ENCODE data around the gene MTREX.
A peak's percentile ranks its signal among the peaks of the same experiment; 100 is the strongest.

MTREX gene

DNA sequence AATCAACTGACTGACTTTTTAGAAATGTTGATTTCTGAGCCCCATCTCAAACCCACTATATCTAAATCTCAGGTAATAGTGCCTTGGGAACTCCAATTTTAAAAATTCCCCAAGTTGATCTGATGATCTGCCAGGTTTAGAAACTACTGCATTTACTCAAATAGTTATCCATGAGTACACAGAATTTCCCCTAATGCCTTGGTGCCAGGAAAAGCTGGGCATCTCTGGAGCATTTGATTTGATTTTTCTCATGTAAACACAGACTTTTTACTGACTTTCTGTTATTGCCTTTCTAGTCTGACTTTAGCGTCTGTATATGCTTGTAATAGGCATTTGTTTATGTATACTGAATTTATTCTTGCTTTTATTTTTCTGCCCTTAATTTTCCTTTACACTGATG lies 35.8 kb downstream of the MTREX start:
- CTCF ChIA-PET, result interaction anchor here (0.7 to 4.1 kb wide), 18 partner anchors 9 to 577 kb away, joined by 3 to 46 read pairs (median 4); partner anchors contain the start of gene DHX29
- TF ChIP-seq, protein P1, sequence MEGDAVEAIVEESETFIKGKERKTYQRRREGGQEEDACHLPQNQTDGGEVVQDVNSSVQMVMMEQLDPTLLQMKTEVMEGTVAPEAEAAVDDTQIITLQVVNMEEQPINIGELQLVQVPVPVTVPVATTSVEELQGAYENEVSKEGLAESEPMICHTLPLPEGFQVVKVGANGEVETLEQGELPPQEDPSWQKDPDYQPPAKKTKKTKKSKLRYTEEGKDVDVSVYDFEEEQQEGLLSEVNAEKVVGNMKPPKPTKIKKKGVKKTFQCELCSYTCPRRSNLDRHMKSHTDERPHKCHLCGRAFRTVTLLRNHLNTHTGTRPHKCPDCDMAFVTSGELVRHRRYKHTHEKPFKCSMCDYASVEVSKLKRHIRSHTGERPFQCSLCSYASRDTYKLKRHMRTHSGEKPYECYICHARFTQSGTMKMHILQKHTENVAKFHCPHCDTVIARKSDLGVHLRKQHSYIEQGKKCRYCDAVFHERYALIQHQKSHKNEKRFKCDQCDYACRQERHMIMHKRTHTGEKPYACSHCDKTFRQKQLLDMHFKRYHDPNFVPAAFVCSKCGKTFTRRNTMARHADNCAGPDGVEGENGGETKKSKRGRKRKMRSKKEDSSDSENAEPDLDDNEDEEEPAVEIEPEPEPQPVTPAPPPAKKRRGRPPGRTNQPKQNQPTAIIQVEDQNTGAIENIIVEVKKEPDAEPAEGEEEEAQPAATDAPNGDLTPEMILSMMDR (IDR thresholded peaks at IDR 0.05; ENCODE audit: insufficient read depth, low read length, missing control alignments), result no peak
- no peak overlapping the region for H3K4me3 ChIP-seq (ENCODE audit: low read depth, low read length)
- no peak for DNase-seq (ENCODE audit: low read depth, low spot score)
- POLR2A ChIA-PET, result no interaction called here

- TF ChIP-seq, protein P1 (IDR thresholded peaks at IDR 0.05; ENCODE audit: insufficient read depth, low read length, missing control alignments), result peak; percentile 78
- CTCF ChIA-PET, result interaction anchor here (1.0 to 4.1 kb wide), 7 partner anchors 10 to 567 kb away, joined by 3 to 46 read pairs (median 5); partner anchors contain the start of gene DHX29
- no peak overlapping the region for H3K4me3 ChIP-seq (ENCODE audit: low read depth, low read length)
- POLR2A ChIA-PET, result no interaction called here
- DNase-seq (ENCODE audit: low read depth, low spot score), result no peak
Observed at GRCh38 chr5:55344392-55344992, 36.7 kb downstream of the MTREX start.

GRCh38 chr5:55345327-55345726 lies 37.5 kb downstream of the MTREX start:
- no peak for DNase-seq (ENCODE audit: low read depth, low spot score)
- ChIA-PET CTCF (interaction anchor here (0.7 to 1.2 kb wide), 3 partner anchors 14 to 255 kb away, joined by 3 read pairs; no protein-coding TSS in a partner anchor), POLR2A (no interaction called here)
- H3K4me3 ChIP-seq (ENCODE audit: low read depth, low read length), result no peak overlapping the region
- TF ChIP-seq, protein P1 (IDR thresholded peaks at IDR 0.05; ENCODE audit: insufficient read depth, low read length, missing control alignments), result no peak

GRCh38 chr5:55347786-55348185 lies 40.0 kb downstream of the MTREX start:
- no peak for DNase-seq (ENCODE audit: low read depth, low spot score)
- ChIA-PET POLR2A (no interaction called here), CTCF (interaction anchor here (1.0 to 1.7 kb wide), 2 partner anchors 344 to 345 kb away, joined by 3 to 6 read pairs; no protein-coding TSS in a partner anchor)
- H3K4me3 ChIP-seq (ENCODE audit: low read depth, low read length), result no peak overlapping the region
- TF ChIP-seq, protein P1 (IDR thresholded peaks at IDR 0.05; ENCODE audit: insufficient read depth, low read length, missing control alignments), result no peak

DNA sequence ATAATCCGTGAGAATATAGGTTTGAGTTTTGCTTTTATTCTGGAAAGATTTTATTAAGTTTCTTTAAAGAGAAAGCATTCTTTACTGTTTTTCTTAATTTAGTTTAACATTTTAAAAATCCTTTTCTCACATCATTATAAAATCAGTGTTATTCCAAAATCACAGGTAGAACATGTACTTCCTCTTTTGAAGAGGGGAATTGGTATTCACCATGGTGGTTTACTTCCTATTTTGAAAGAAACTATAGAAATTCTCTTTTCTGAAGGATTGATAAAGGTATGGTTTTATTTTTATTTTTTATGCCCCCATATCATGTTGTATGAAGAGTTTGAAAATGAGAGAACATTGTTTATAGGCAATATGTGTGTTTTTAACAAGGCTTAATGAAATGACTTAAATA lies 43.0 kb downstream of the MTREX start:
- ChIA-PET POLR2A (no interaction called here), CTCF (interaction anchor here (1.3 kb wide), 1 partner anchor 341 kb away, joined by 4 read pairs; no protein-coding TSS in a partner anchor)
- TF ChIP-seq, protein P1 (IDR thresholded peaks at IDR 0.05; ENCODE audit: insufficient read depth, low read length, missing control alignments), result no peak
- no peak overlapping the region for H3K4me3 ChIP-seq (ENCODE audit: low read depth, low read length)
- DNase-seq (ENCODE audit: low read depth, low spot score), result no peak

DNA sequence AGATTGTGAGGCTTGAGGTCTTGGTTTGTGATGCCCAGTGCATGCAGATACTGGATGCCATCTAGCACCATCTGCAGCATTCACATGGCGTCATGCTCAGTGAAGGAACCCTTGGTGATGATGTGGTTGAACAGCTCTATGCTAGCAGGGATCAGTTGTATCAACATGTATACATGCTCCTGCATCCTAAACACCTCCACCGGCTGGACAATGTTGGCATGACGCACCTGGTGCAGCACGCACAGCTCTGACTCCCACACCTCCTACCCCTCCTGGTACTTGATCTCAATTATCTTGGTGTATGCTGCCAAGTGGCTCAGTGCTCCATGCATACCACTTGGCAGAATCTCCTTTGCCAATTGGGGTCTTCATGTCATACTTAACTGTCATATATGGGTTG lies 49.1 kb downstream of the MTREX start:
- no peak overlapping the region for H3K4me3 ChIP-seq (ENCODE audit: low read depth, low read length)
- POLR2A ChIA-PET, result no interaction called here
- TF ChIP-seq, protein P1 (IDR thresholded peaks at IDR 0.05; ENCODE audit: insufficient read depth, low read length, missing control alignments), result no peak
- CTCF ChIA-PET, result interaction anchor here (0.9 kb wide), 1 partner anchor 335 kb away, joined by 3 read pairs; no protein-coding TSS in a partner anchor
- DNase-seq (ENCODE audit: low read depth, low spot score), result no peak

Measured in AG04449 (cell line).